ENCODE results near the gene GADD45GIP1. TPM values are rescaled to one million over a fixed set of nuclear protein-coding genes. Genes with fewer than 3 reads are reported as not detected.
A peak's percentile ranks its signal among the peaks of the same experiment; 100 is the strongest.

The GADD45GIP1 gene
- 47.1 TPM for polyA plus RNA-seq (2013, experiment 1 of 2)
- 47.3 TPM for polyA plus RNA-seq (2013, experiment 2 of 2)

GRCh38 chr19:12956446-12957388, at the start of gene GADD45GIP1:
TSS of gene GADD45GIP1 (minus strand) at chr19:12957223. CDS start at chr19:12957212, 11 bp downstream.
- Histone ChIP-seq H3K9me3 (ENCODE audit: control insufficient read depth, low read length) (no peaks in the 10 kb centered on the region), H3K4me2 (ENCODE audit: low read length, poor library complexity, severe bottlenecking) (peak within 1 kb of the TSS; percentile 35), H3K23ac (ENCODE audit: low read length in 2 of 2) (peak within 1 kb of the TSS in 1 of 2 experiments; percentile 63), H2BK15ac (ENCODE audit: low read depth, poor library complexity, severe bottlenecking) (peak within 1 kb of the TSS; percentile 84), H2BK5ac (ENCODE audit: low read depth, low read length, poor library complexity, severe bottlenecking) (peak within 1 kb of the TSS; percentile 90), H4K8ac (ENCODE audit: low read length) (peak within 1 kb of the TSS; percentile 81), H3K79me1 (replicated peaks; ENCODE audit: low read length, poor library complexity, severe bottlenecking) (peaks cover 3% of the 10 kb centered on the region), H3K4me1 (ENCODE audit: control insufficient read depth, insufficient read depth, low read depth, low read length) (peaks cover 15% of the 10 kb centered on the region), H3K14ac (ENCODE audit: low read length in 2 of 2) (peak within 1 kb of the TSS; percentile 87 to 96), H3K18ac (ENCODE audit: low read depth in 1 of 2, low read length in 2 of 2) (peak within 1 kb of the TSS; percentile 91 to 94), H3K27me3 (ENCODE audit: control insufficient read depth in 1 of 2, insufficient read depth in 1 of 2, low read length in 2 of 2) (no peaks in the 10 kb centered on the region), H3K4me3 (ENCODE audit: insufficient read depth in 1 of 2, low read depth in 1 of 2, low read length in 2 of 2) (peak within 1 kb of the TSS; percentile 92 to 93), H3K27ac (ENCODE audit: low read length, poor library complexity, severe bottlenecking) (peak within 1 kb of the TSS; percentile 11), H3K4ac (ENCODE audit: low read depth in 1 of 2, low read length in 2 of 2) (peak within 1 kb of the TSS; percentile 49 to 90), H3K9ac (ENCODE audit: low read length) (peak within 1 kb of the TSS; percentile 91), H2BK120ac (ENCODE audit: low read depth, low read length) (peak within 1 kb of the TSS; percentile 90), H4K91ac (ENCODE audit: low read length) (peak within 1 kb of the TSS; percentile 65), H2AFZ (ENCODE audit: low read depth, low read length) (peak within 1 kb of the TSS; percentile 87), H3K36me3 (ENCODE audit: control insufficient read depth in 1 of 2, insufficient read depth in 2 of 2, low read depth in 1 of 2, low read length in 2 of 2) (peaks cover 28 to 32% of the 10 kb centered on the region in 2 experiments), H2AK5ac (ENCODE audit: low read length, severe bottlenecking) (peak within 1 kb of the TSS; percentile 49), H2BK12ac (ENCODE audit: low read length in 2 of 2) (no peak within 1 kb of the TSS)
- peak; percentile 70 for DNase-seq
- 6% methylated on average over 69 of the region's 84 CpGs for WGBS

- Histone ChIP-seq H2BK5ac (ENCODE audit: low read depth, low read length, poor library complexity, severe bottlenecking) (no peak overlapping the region), H3K9ac (ENCODE audit: low read length) (no peak overlapping the region), H3K4ac (ENCODE audit: low read depth in 1 of 2, low read length in 2 of 2) (no peak overlapping the region), H2AFZ (ENCODE audit: low read depth, low read length) (no peak overlapping the region), H2BK15ac (ENCODE audit: low read depth, poor library complexity, severe bottlenecking) (no peak overlapping the region), H3K18ac (ENCODE audit: low read depth in 1 of 2, low read length in 2 of 2) (no peak overlapping the region), H2BK120ac (ENCODE audit: low read depth, low read length) (no peak overlapping the region), H4K91ac (ENCODE audit: low read length) (no peak overlapping the region), H3K4me3 (ENCODE audit: insufficient read depth in 1 of 2, low read depth in 1 of 2, low read length in 2 of 2) (no peak overlapping the region), H2AK5ac (ENCODE audit: low read length, severe bottlenecking) (no peak overlapping the region), H3K27ac (ENCODE audit: low read length, poor library complexity, severe bottlenecking) (no peak overlapping the region), H3K9me3 (ENCODE audit: control insufficient read depth, low read length) (no peaks in the 10 kb centered on the region), H2BK12ac (ENCODE audit: low read length in 2 of 2) (no peak overlapping the region), H4K8ac (ENCODE audit: low read length) (no peak overlapping the region), H3K14ac (ENCODE audit: low read length in 2 of 2) (no peak overlapping the region), H3K27me3 (ENCODE audit: control insufficient read depth in 1 of 2, insufficient read depth in 1 of 2, low read length in 2 of 2) (peaks cover 0 to 70% of the 10 kb centered on the region in 2 experiments), H3K36me3 (ENCODE audit: control insufficient read depth in 1 of 2, insufficient read depth in 2 of 2, low read depth in 1 of 2, low read length in 2 of 2) (peaks cover 6 to 10% of the 10 kb centered on the region in 2 experiments), H3K23ac (ENCODE audit: low read length in 2 of 2) (no peak overlapping the region), H3K4me2 (ENCODE audit: low read length, poor library complexity, severe bottlenecking) (no peak overlapping the region), H3K79me1 (replicated peaks; ENCODE audit: low read length, poor library complexity, severe bottlenecking) (no peaks in the 10 kb centered on the region), H3K4me1 (ENCODE audit: control insufficient read depth, insufficient read depth, low read depth, low read length) (peaks cover 13% of the 10 kb centered on the region)
- WGBS: 79% methylated on average over 12 of the region's 12 CpGs
- DNase-seq: no peak
These were observed 48.9 kb upstream of the GADD45GIP1 start for GRCh38 chr19:13005861-13006370.

- Histone ChIP-seq H2BK15ac (ENCODE audit: low read depth, poor library complexity, severe bottlenecking) (no peak overlapping the region), H2BK5ac (ENCODE audit: low read depth, low read length, poor library complexity, severe bottlenecking) (no peak overlapping the region), H3K27me3 (ENCODE audit: control insufficient read depth in 1 of 2, insufficient read depth in 1 of 2, low read length in 2 of 2) (peaks cover 0 to 63% of the 10 kb centered on the region in 2 experiments), H3K14ac (ENCODE audit: low read length in 2 of 2) (no peak overlapping the region), H3K36me3 (ENCODE audit: control insufficient read depth in 1 of 2, insufficient read depth in 2 of 2, low read depth in 1 of 2, low read length in 2 of 2) (peaks cover 6 to 10% of the 10 kb centered on the region in 2 experiments), H3K18ac (ENCODE audit: low read depth in 1 of 2, low read length in 2 of 2) (no peak overlapping the region), H4K8ac (ENCODE audit: low read length) (no peak overlapping the region), H3K4me2 (ENCODE audit: low read length, poor library complexity, severe bottlenecking) (no peak overlapping the region), H3K4me1 (ENCODE audit: control insufficient read depth, insufficient read depth, low read depth, low read length) (peaks cover 8% of the 10 kb centered on the region), H3K4me3 (ENCODE audit: insufficient read depth in 1 of 2, low read depth in 1 of 2, low read length in 2 of 2) (no peak overlapping the region), H2BK12ac (ENCODE audit: low read length in 2 of 2) (no peak overlapping the region), H4K91ac (ENCODE audit: low read length) (no peak overlapping the region), H3K27ac (ENCODE audit: low read length, poor library complexity, severe bottlenecking) (no peak overlapping the region), H3K9me3 (ENCODE audit: control insufficient read depth, low read length) (no peaks in the 10 kb centered on the region), H3K23ac (ENCODE audit: low read length in 2 of 2) (no peak overlapping the region), H2AK5ac (ENCODE audit: low read length, severe bottlenecking) (no peak overlapping the region), H3K79me1 (replicated peaks; ENCODE audit: low read length, poor library complexity, severe bottlenecking) (no peaks in the 10 kb centered on the region), H3K4ac (ENCODE audit: low read depth in 1 of 2, low read length in 2 of 2) (no peak overlapping the region), H2AFZ (ENCODE audit: low read depth, low read length) (no peak overlapping the region), H3K9ac (ENCODE audit: low read length) (peak overlapping the region; percentile 48), H2BK120ac (ENCODE audit: low read depth, low read length) (no peak overlapping the region)
- WGBS: 88% methylated on average over 4 of the region's 4 CpGs
- no peak for DNase-seq
These were observed 48.2 kb upstream of the GADD45GIP1 start for GRCh38 chr19:13005253-13005652.

- no peaks in the 10 kb centered on the region for H3K79me1 ChIP-seq (replicated peaks; ENCODE audit: low read length, poor library complexity, severe bottlenecking)
- H4K91ac ChIP-seq (ENCODE audit: low read length): peak overlapping the region; percentile 6
- H3K23ac ChIP-seq (ENCODE audit: low read length in 2 of 2): no peak overlapping the region
- no peak overlapping the region for H3K4me2 ChIP-seq (ENCODE audit: low read length, poor library complexity, severe bottlenecking)
- WGBS: 73% methylated on average over 7 of the region's 7 CpGs
- H3K4me3 ChIP-seq (ENCODE audit: insufficient read depth in 1 of 2, low read depth in 1 of 2, low read length in 2 of 2): no peak overlapping the region
- H2BK120ac ChIP-seq (ENCODE audit: low read depth, low read length): no peak overlapping the region
- H2AFZ ChIP-seq (ENCODE audit: low read depth, low read length): no peak overlapping the region
- no peak overlapping the region for H4K8ac ChIP-seq (ENCODE audit: low read length)
- H3K27me3 ChIP-seq (ENCODE audit: control insufficient read depth in 1 of 2, insufficient read depth in 1 of 2, low read length in 2 of 2): peaks cover 0 to 58% of the 10 kb centered on the region in 2 experiments
- H3K9me3 ChIP-seq (ENCODE audit: control insufficient read depth, low read length): no peaks in the 10 kb centered on the region
- H3K14ac ChIP-seq (ENCODE audit: low read length in 2 of 2): peak overlapping the region in 1 of 2 experiments; percentile 66
- no peak for DNase-seq
- H3K36me3 ChIP-seq (ENCODE audit: control insufficient read depth in 1 of 2, insufficient read depth in 2 of 2, low read depth in 1 of 2, low read length in 2 of 2): peaks cover 6 to 14% of the 10 kb centered on the region in 2 experiments
- no peak overlapping the region for H2BK5ac ChIP-seq (ENCODE audit: low read depth, low read length, poor library complexity, severe bottlenecking)
- H3K4me1 ChIP-seq (ENCODE audit: control insufficient read depth, insufficient read depth, low read depth, low read length): no peaks in the 10 kb centered on the region
- H3K4ac ChIP-seq (ENCODE audit: low read depth in 1 of 2, low read length in 2 of 2): no peak overlapping the region
- H3K27ac ChIP-seq (ENCODE audit: low read length, poor library complexity, severe bottlenecking): no peak overlapping the region
- no peak overlapping the region for H2AK5ac ChIP-seq (ENCODE audit: low read length, severe bottlenecking)
- no peak overlapping the region for H3K18ac ChIP-seq (ENCODE audit: low read depth in 1 of 2, low read length in 2 of 2)
- no peak overlapping the region for H2BK15ac ChIP-seq (ENCODE audit: low read depth, poor library complexity, severe bottlenecking)
- peak overlapping the region; percentile 26 for H3K9ac ChIP-seq (ENCODE audit: low read length)
- H2BK12ac ChIP-seq (ENCODE audit: low read length in 2 of 2): no peak overlapping the region
These were observed 47.2 kb upstream of the GADD45GIP1 start for GRCh38 chr19:13004273-13004672.

All from mesenchymal stem cell (in vitro differentiated cells and primary cell).